NK-92 treated with Interleukin-12 subunit alpha and Interleukin-12 subunit beta, amount 100 ng/mL, for 24 hours (cell line): Measurements from ENCODE around the gene ACP2.
A peak's percentile ranks its signal among the peaks of the same experiment; 100 is the strongest.
"Not testable (repeated sequence)": the region's sequence is repeated elsewhere in the genome, so short reads cannot be mapped to it uniquely, and the experiment has no call there.

Experiments used
- DNase-seq: peaks from one replicate; lab custom pipeline; 2025; lab: John Stamatoyannopoulos, UW

The ACP2 gene

GRCh38 chr11:47241841-47242301 is 6.7 kb downstream of the ACP2 start:
- DNase-seq: no peak

- no peak for DNase-seq
Measured at GRCh38 chr11:47239852-47240251, 8.8 kb downstream of the ACP2 start.

GRCh38 chr11:47236482-47236881 is 12.1 kb downstream of the ACP2 start:
- DNase-seq: no peak

- DNase-seq: no peak
Measured at GRCh38 chr11:47235163-47235562, 13.5 kb downstream of the ACP2 start.

GRCh38 chr11:47234669-47235100 is 13.9 kb downstream of the ACP2 start:
- DNase-seq: no peak

GRCh38 chr11:47233989-47234668 is 14.5 kb downstream of the ACP2 start:
- no peak for DNase-seq

- DNase-seq: no peak
Measured at GRCh38 chr11:47233051-47233450, 15.6 kb downstream of the ACP2 start.

- DNase-seq: no peak
Measured at GRCh38 chr11:47229161-47229560, 19.5 kb downstream of the ACP2 start.

- DNase-seq: no peak
Measured at GRCh38 chr11:47225552-47226400, 22.8 kb downstream of the ACP2 start.

- no peak for DNase-seq
Measured at GRCh38 chr11:47222696-47223095, 25.9 kb downstream of the ACP2 start.

- DNase-seq: no peak
Measured at GRCh38 chr11:47220401-47220821, 28.2 kb downstream of the ACP2 start.

GRCh38 chr11:47216121-47216798 is 32.4 kb downstream of the ACP2 start:
- no peak for DNase-seq

GRCh38 chr11:47215366-47215910 is 33.2 kb downstream of the ACP2 start:
- DNase-seq: no peak

GRCh38 chr11:47213950-47214565 is 34.6 kb downstream of the ACP2 start:
- DNase-seq: peak; percentile 81

- DNase-seq: no peak
Measured at GRCh38 chr11:47212938-47213337, 35.7 kb downstream of the ACP2 start.

- no peak for DNase-seq
Measured at GRCh38 chr11:47208628-47209027, 40.0 kb downstream of the ACP2 start.

GRCh38 chr11:47208008-47208552 is 40.5 kb downstream of the ACP2 start:
- DNase-seq: not testable (repeated sequence)

GRCh38 chr11:47207459-47207858 is 41.2 kb downstream of the ACP2 start:
- DNase-seq: no peak

GRCh38 chr11:47206577-47206976 is 42.0 kb downstream of the ACP2 start:
- not testable (repeated sequence) for DNase-seq

- no peak for DNase-seq
Measured at GRCh38 chr11:47204637-47204989, 44.0 kb downstream of the ACP2 start.

GRCh38 chr11:47202576-47202975 is 46.0 kb downstream of the ACP2 start:
- DNase-seq: no peak

GRCh38 chr11:47201015-47201414 is 47.6 kb downstream of the ACP2 start:
- DNase-seq: no peak
